Fibroblast of villous mesenchyme (primary cell): ENCODE data around the gene RGS3. TPM values are rescaled to one million over a fixed set of nuclear protein-coding genes. Genes with fewer than 3 reads are reported as not detected.

Experiments used
- DNase-seq: peaks from one replicate; pipeline ENCODE4 v3.0.0-alpha.2; 2010; ENCODE audit warnings: low read depth
- H3K4me3 ChIP-seq: 2 replicates; pipeline ENCODE4 v1.5.1; 2011; ENCODE audit warnings: low read depth, mild to moderate bottlenecking, low read length
- total RNA-seq: library from RNA; depleted of rRNA; stranded (reverse); fragments of >200 nt; gene quantifications from 2 replicates; pipeline ENCODE4 v1.2.3, GENCODE V29; 2012
- TF ChIP-seq, protein P1 (sequence below): IDR thresholded peaks from 2 replicates; pipeline ENCODE4 v1.5.1; 2012; ENCODE audit warnings: low read depth, mild to moderate bottlenecking, low read length; ENCODE audit not compliant: insufficient read depth

Gene RGS3
- total RNA-seq, 1 donor, result 37.1 TPM

DNA sequence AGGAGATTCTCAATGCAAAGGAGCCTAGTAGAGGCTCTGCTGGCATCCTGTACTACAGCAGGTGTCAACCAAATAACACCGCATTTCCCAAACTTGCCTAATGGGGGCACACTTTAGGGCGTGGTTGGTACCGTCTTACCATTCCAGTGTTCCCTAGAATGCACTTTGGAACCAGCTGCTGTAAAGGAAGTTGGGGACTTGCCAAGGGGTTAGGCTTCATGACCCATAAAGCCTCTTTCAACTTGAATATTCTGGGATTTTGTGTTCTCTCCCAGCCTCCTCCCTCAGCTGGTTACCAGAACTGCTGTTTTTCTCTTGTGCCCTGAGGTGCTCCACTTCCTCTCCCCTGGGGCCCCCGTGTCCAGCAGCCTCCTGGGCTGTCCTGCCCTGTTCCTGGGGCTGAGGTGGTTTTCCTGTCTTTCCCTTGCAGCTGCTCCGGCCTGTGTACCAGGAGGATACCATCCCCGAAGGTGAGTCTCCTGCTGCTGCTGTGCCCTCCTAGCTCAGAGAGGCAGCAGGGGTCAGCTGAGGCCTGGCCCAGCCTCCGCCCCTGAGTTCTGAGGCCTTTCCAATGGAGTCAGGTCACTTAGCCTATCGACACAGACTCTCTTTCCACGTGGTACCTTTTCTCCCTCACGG, 44.7 kb downstream of the RGS3 start:
- DNase-seq, result peak; percentile 47
- TF ChIP-seq, protein P1, sequence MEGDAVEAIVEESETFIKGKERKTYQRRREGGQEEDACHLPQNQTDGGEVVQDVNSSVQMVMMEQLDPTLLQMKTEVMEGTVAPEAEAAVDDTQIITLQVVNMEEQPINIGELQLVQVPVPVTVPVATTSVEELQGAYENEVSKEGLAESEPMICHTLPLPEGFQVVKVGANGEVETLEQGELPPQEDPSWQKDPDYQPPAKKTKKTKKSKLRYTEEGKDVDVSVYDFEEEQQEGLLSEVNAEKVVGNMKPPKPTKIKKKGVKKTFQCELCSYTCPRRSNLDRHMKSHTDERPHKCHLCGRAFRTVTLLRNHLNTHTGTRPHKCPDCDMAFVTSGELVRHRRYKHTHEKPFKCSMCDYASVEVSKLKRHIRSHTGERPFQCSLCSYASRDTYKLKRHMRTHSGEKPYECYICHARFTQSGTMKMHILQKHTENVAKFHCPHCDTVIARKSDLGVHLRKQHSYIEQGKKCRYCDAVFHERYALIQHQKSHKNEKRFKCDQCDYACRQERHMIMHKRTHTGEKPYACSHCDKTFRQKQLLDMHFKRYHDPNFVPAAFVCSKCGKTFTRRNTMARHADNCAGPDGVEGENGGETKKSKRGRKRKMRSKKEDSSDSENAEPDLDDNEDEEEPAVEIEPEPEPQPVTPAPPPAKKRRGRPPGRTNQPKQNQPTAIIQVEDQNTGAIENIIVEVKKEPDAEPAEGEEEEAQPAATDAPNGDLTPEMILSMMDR, result peak; percentile 8
- H3K4me3 ChIP-seq, result no peak overlapping the region

DNA sequence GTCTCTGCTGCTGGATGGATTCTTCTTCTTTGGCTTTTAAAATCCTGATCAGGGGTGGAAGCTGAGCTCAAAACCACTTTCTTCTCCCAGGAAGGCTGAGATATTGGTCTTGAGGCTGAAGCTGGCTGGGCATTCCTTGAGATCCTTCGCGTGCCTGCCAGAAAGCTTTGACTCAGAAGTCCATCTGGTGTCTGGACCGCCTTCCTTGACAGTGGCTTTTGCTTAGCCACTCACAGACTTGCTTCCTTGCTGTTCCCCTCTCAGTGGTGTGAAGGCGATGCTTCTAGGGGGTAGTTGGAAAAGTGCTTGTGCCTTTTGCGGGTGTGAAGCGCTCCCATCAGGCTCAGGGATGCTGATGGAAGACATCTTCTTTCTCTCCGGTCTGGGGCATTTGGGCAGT, 45.9 kb downstream of the RGS3 start:
- no peak for DNase-seq

DNA sequence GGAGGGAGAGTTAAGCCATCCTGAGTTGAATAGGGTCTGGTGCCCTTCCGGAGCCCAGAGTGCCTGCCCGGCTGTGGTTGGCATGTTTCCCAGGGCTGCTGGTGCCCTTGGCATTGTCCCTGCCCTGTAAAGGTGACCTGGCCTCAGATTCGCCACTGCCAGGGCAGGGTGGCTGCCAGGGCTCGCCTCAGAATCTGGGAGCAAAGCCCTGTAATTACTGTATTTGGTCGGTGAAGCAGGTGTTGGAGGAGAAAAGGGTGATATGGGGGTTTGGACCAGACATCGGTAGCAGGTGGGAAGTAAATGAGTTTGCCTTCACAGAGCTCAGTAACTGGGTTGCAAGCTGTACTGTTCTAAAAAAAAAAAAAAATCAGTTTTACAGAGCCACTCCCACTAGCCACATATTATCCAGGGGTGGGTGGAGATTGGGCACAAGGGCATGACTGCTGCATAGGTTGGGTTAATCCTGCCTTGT, 47.6 kb downstream of the RGS3 start:
- DNase-seq, result no peak
- TF ChIP-seq, protein P1, result no peak
- no peak overlapping the region for H3K4me3 ChIP-seq

More for the DNA sequence above, 45.9 kb downstream of the RGS3 start:
- H3K4me3 ChIP-seq, result no peak overlapping the region
- TF ChIP-seq, protein P1, result no peak

DNA sequence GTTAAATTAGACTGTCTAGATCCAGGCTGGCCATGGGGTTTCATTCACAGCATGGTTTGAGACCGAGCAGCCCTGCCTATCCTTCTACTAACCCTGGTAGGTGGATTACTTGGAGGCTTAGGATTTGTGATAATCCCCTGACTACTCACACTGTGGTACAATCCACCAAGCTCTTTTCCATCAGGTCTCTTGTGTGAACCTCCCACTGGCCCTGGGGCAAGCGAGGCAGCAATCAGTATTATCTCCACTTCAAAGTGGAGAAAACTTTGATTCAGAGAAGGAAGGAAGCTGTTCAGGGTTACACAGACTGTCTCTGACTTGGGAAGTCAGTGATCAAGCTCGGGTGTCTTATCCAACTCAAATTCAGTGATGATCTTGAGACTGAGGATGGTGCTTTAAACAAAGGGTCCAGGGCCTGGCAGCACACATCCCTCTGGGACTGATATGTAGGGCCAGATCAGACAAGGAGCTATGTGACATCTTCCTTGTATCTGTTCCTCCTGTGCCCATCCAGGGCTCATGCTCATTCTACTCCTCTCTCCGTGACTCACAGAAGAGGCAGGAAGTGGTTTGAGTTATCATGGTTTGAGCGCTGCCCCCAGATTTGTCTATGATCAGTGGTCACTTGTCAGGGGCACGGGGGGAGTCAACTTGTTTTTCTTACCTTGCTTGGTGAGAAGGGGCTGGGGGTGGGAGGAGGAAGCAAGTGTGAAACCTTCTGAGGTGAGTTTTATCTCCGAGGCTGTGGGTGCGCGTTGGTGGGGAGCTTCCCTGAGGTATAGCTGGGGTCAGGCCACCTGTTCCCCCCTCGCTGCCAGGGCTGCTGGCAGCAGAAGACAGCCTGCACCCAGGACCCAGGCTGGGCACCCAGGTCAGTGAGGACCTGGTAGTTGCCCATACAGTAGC, 48.6 kb downstream of the RGS3 start:
- TF ChIP-seq, protein P1, result no peak
- no peak overlapping the region for H3K4me3 ChIP-seq
- DNase-seq, result peak; percentile 51

DNA sequence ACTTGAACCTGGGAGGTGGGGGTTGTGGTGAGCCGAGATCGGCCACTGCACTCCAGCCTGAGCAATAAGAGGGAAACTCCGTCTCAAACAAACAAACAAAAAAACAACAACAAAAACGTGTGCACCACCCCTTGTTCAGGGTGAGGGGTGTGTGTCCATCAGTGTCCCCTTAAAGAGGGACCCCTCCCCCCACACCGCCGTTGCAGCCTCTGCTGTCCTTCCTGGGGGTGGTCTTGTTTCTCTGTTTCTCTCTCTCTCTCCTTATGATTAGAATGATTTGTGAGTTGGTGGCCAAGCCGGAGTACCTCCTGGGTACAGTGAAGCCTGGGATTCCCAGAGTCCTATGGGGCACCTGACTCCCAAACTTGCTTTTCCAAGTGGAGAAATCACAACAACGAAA, 49.6 kb downstream of the RGS3 start:
- TF ChIP-seq, protein P1, result no peak
- DNase-seq, result no peak
- H3K4me3 ChIP-seq, result no peak overlapping the region

DNA sequence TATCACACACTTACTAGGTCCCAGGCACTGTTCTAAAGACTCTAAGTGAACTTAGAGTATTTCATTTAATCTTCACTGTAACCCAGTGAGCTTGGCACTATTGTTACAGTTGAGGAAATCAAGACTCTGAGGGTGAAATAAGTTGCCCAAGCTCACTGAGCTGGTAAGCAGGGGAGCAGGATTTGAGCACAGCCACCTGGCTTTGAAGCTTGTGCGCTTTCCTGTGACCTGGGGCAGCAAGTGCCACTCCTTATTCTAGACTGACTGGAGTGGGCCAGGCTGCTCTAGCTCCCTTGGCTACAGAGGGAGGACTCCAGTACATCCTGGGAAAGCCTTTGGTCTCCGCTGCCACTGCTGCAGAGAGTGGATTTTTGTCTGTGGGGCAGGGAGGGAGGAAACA, 50.0 kb downstream of the RGS3 start:
- no peak overlapping the region for H3K4me3 ChIP-seq
- TF ChIP-seq, protein P1, result no peak
- no peak for DNase-seq
